SK-N-SH (cell line): ENCODE results near the gene FAM53C. TPM values are rescaled to one million over a fixed set of nuclear protein-coding genes. Genes with fewer than 3 reads are reported as not detected.

ENCODE experiments used
- CTCF ChIA-PET: fragments of 300-600, 350-600 bp; formaldehyde crosslinking; extraction: SDS; loops from one replicate; lab custom pipeline; 2021; lab: Yijun Ruan, JAX
- POLR2A ChIA-PET: fragments of 350-600 bp; sonication (Branson Sonifier 250); formaldehyde crosslinking; extraction: SDS; loops from one replicate; lab custom pipeline; 2020; ENCODE audit warnings: antibody characterized with exemption, inconsistent platforms; lab: Yijun Ruan, JAX
- DNase-seq: peaks from one replicate; pipeline ENCODE4 v3.0.0; 2012
- H2AFZ ChIP-seq: fragments of 200-600 bp; sonication (generic); 2 replicates; pipeline ENCODE4 v1.8.1; 2016; ENCODE audit warnings: antibody characterized with exemption, mild to moderate bottlenecking, low read depth
- H3F3A ChIP-seq: fragments of 200-600 bp; sonication (generic); replicated peaks from 2 replicates; pipeline ENCODE3; 2016; ENCODE audit warnings: antibody characterized with exemption, mild to moderate bottlenecking; ENCODE audit not compliant: insufficient read depth
- H3K27ac ChIP-seq, 2 experiments: fragments of 200-500 bp in 1 of 2; fragments of 200-600 bp in 1 of 2; sonication (Bioruptor generic) in 1 of 2; sonication (generic), shearing (Covaris generic) in 1 of 2; 2 replicates each; pipeline versions ENCODE4 v1.5.1 to v1.6.1; 2014 to 2016; ENCODE audit warnings: low read depth in 2 of 2, inconsistent platforms in 1 of 2, low read length in 1 of 2, mild to moderate bottlenecking in 1 of 2, mixed read lengths in 1 of 2
- H3K27me3 ChIP-seq: fragments of 200-600 bp; sonication (generic), shearing (Covaris generic); 2 replicates; pipeline ENCODE4 v1.6.1; 2016; ENCODE audit warnings: mixed run types; ENCODE audit not compliant: insufficient read depth
- H3K36me3 ChIP-seq, 2 experiments: fragments of 200-500 bp in 1 of 2; fragments of 200-600 bp in 1 of 2; sonication (Bioruptor generic) in 1 of 2; sonication (generic) in 1 of 2; replicated peaks in 1 of 2; 2 replicates each; pipeline versions ENCODE3 to v1.5.1; 2014 to 2016; ENCODE audit warnings: low read length in 1 of 2, mild to moderate bottlenecking in 1 of 2; ENCODE audit not compliant: insufficient read depth in 2 of 2, control insufficient read depth in 1 of 2
- H3K4me1 ChIP-seq, 2 experiments: fragments of 200-500 bp in 1 of 2; fragments of 200-600 bp in 1 of 2; sonication (Bioruptor generic) in 1 of 2; sonication (generic), shearing (Covaris generic) in 1 of 2; 2 replicates each; pipeline versions ENCODE4 v1.5.1 to v1.6.1; 2014 to 2016; ENCODE audit warnings: low read depth in 1 of 2, low read length in 1 of 2, mixed run types in 1 of 2; ENCODE audit not compliant: insufficient read depth in 2 of 2, control insufficient read depth in 1 of 2
- H3K4me2 ChIP-seq: fragments of 200-600 bp; sonication (generic), shearing (Covaris generic); 2 replicates; pipeline ENCODE4 v1.6.1; 2017; ENCODE audit warnings: mixed run types
- H3K4me3 ChIP-seq, 2 experiments: fragments of 200-500 bp in 1 of 2; fragments of 200-600 bp in 1 of 2; sonication (Bioruptor generic) in 1 of 2; sonication (generic), shearing (Covaris generic) in 1 of 2; 2 replicates each; pipeline versions ENCODE4 v1.5.1 to v1.8.1; 2014 to 2016; ENCODE audit warnings: low read depth in 2 of 2, inconsistent platforms in 1 of 2, low read length in 1 of 2, mild to moderate bottlenecking in 1 of 2, mixed read lengths in 1 of 2, moderate library complexity in 1 of 2
- H3K79me2 ChIP-seq: fragments of 200-600 bp; sonication (generic); 2 replicates; pipeline ENCODE4 v1.8.1; 2017; ENCODE audit warnings: mild to moderate bottlenecking; ENCODE audit not compliant: insufficient read depth
- H3K9ac ChIP-seq: fragments of 200-600 bp; sonication (generic); 2 replicates; pipeline ENCODE4 v1.6.1; 2017; ENCODE audit warnings: mixed run types
- H3K9me2 ChIP-seq: fragments of 200-600 bp; sonication (generic); 2 replicates; pipeline ENCODE4 v1.6.1; 2017; ENCODE audit warnings: mixed run types
- H3K9me3 ChIP-seq: fragments of 200-600 bp; sonication (generic); 2 replicates; pipeline ENCODE4 v1.6.1; 2017; ENCODE audit warnings: mixed run types, mild to moderate bottlenecking, moderate library complexity
- H4K20me1 ChIP-seq: fragments of 200-600 bp; sonication (generic); 2 replicates; pipeline ENCODE4 v1.6.1; 2017; ENCODE audit warnings: mild to moderate bottlenecking, mixed run types; ENCODE audit not compliant: insufficient read depth
- CHD2 ChIP-seq: fragments of 150-350 bp; IDR thresholded peaks from 2 replicates; pipeline ENCODE4 v1.6.1; 2018; ENCODE audit warnings: low read length; ENCODE audit not compliant: partially characterized antibody
- ELF1 ChIP-seq: IDR thresholded peaks from 2 replicates; pipeline ENCODE4 v1.4.0; 2012
- EZH2phosphoT487 ChIP-seq: fragments of 200-600 bp; sonication (generic); IDR thresholded peaks from 2 replicates; pipeline ENCODE4 v1.6.1; 2017; ENCODE audit warnings: low read depth, mixed run types, mild to moderate bottlenecking, antibody characterized with exemption, moderate library complexity, borderline replicate concordance
- FOSL2 ChIP-seq: IDR thresholded peaks from 2 replicates; pipeline ENCODE4 v1.4.0; 2012; ENCODE audit warnings: low read depth, mild to moderate bottlenecking, moderate library complexity, borderline replicate concordance
- FOXJ3 ChIP-seq: sonication (generic); formaldehyde crosslinking; IDR thresholded peaks from 2 replicates; pipeline ENCODE4 v1.5.1; 2020; ENCODE audit warnings: mild to moderate bottlenecking, missing genetic modification reagents
- FOXM1 ChIP-seq: IDR thresholded peaks from 2 replicates; pipeline ENCODE4 v1.4.0; 2012; ENCODE audit warnings: low read depth, mild to moderate bottlenecking
- GATA2 ChIP-seq: sonication (generic); formaldehyde crosslinking; IDR thresholded peaks from 2 replicates; pipeline ENCODE4 v1.5.0; 2020; ENCODE audit warnings: mild to moderate bottlenecking, missing genetic modification reagents
- MXI1 ChIP-seq: IDR thresholded peaks from 2 replicates; pipeline ENCODE4 v1.6.1; 2012; ENCODE audit warnings: mild to moderate bottlenecking, low read depth, low read length, improper control_type of control experiment
- RAD21 ChIP-seq: IDR thresholded peaks from 2 replicates; pipeline ENCODE4 v1.6.1; 2012; ENCODE audit warnings: mild to moderate bottlenecking, low read length
- RCOR1 ChIP-seq: fragments of 150-350 bp; IDR thresholded peaks from 2 replicates; pipeline ENCODE4 v1.6.1; 2017; ENCODE audit warnings: antibody characterized with exemption, low read length
- SIN3A ChIP-seq: IDR thresholded peaks from 2 replicates; pipeline ENCODE4 v1.6.1; 2012; ENCODE audit warnings: low read depth, mild to moderate bottlenecking, low read length, moderate library complexity, borderline replicate concordance
- SMC3 ChIP-seq: IDR thresholded peaks from 2 replicates; pipeline ENCODE4 v1.6.1; 2012; ENCODE audit warnings: low read depth, low read length, improper control_type of control experiment
- TAF1 ChIP-seq: IDR thresholded peaks from 2 replicates; pipeline ENCODE4 v1.6.1; 2012; ENCODE audit warnings: low read depth, mild to moderate bottlenecking, low read length, moderate library complexity, borderline replicate concordance
- TEAD4 ChIP-seq: IDR thresholded peaks from 2 replicates; pipeline ENCODE4 v1.4.0; 2012; ENCODE audit warnings: mild to moderate bottlenecking, borderline replicate concordance; ENCODE audit not compliant: insufficient read depth
- YY1 ChIP-seq: IDR thresholded peaks from 2 replicates; pipeline ENCODE4 v1.4.0; 2012; ENCODE audit warnings: low read depth, mild to moderate bottlenecking
- WGBS: methylation state at CpG from one replicate; pipeline ENCODE4 v1.1.6; 2017; ENCODE audit warnings: low lambda C conversion rate; 5-methylcytosine and 5-hydroxymethylcytosine counted together
- polyA plus RNA-seq, 3 experiments: library from polyadenylated mRNA; depleted of rRNA; stranded (reverse); fragments of >200 nt; gene quantifications; 2 replicates each; pipeline ENCODE4 v1.2.3, GENCODE V29; 2012
- TF ChIP-seq, protein P1 (sequence below): fragments of 200-600 bp; sonication (generic); IDR thresholded peaks from 2 replicates; pipeline ENCODE4 v1.6.1; 2017; ENCODE audit warnings: antibody characterized with exemption, mild to moderate bottlenecking, moderate library complexity
- TF ChIP-seq, protein P2 (sequence below): IDR thresholded peaks from 2 replicates; pipeline ENCODE4; 2012
- TF ChIP-seq, protein P3 (sequence below): fragments of 150-350 bp; IDR thresholded peaks from 2 replicates; pipeline ENCODE4 v1.6.1; 2016; ENCODE audit warnings: mild to moderate bottlenecking, low read depth, low read length
- TF ChIP-seq, protein P4 (sequence below): IDR thresholded peaks from 2 replicates; pipeline ENCODE4 v1.4.0; 2012; ENCODE audit warnings: low read depth, borderline replicate concordance

FAM53C gene
- polyA plus RNA-seq, 1 of the 3 experiments (the other 2 are of a cell fraction), result 14.5 TPM

DNA sequence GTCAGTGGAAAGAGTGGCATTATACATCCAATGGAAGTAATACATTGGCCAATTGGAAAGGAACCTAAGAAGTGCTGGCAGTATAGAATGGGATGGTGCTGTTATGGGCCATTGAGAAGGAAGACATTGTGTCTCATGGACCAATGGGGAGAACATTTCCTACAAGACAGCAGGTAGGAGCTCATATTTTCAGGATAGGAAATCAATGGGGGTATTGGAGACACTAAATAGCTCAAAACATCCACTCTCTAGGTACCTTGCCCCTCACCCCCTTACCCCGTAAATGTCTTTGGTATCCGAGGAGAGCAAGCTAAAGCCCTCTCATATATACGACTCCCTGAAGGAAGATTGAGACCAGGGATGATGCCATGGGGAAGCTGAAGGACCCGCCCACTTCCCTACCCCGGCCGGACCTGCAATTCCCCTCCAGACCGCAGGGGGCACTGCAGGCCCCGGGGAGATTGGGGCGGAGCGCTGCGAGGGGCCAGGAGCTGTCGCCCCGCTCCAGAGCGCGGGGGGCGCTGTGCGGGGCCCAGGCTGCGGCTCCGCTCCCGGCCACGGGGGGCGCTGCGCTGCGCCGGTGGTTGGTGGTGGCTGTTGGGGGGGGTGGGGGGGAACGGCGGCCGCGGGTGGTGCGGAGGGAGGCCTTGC is 14.1 kb downstream of the FAM53C start, which contains the start of gene KDM3B (continued):
- TF ChIP-seq FOSL2 (no peak), SMC3 (0 out of 2 replicates have a peak, but pooled peaks have one; percentile 4), MXI1 (no peak), EZH2phosphoT487 (no peak), RCOR1 (peak; percentile 61; the same call in 1 of the 2 replicates), YY1 (no peak), RAD21 (peak; percentile 18; the same call in 1 of the 2 replicates), TAF1 (peak; percentile 68; the same call in 1 of the 2 replicates)
- TF ChIP-seq, protein P1, sequence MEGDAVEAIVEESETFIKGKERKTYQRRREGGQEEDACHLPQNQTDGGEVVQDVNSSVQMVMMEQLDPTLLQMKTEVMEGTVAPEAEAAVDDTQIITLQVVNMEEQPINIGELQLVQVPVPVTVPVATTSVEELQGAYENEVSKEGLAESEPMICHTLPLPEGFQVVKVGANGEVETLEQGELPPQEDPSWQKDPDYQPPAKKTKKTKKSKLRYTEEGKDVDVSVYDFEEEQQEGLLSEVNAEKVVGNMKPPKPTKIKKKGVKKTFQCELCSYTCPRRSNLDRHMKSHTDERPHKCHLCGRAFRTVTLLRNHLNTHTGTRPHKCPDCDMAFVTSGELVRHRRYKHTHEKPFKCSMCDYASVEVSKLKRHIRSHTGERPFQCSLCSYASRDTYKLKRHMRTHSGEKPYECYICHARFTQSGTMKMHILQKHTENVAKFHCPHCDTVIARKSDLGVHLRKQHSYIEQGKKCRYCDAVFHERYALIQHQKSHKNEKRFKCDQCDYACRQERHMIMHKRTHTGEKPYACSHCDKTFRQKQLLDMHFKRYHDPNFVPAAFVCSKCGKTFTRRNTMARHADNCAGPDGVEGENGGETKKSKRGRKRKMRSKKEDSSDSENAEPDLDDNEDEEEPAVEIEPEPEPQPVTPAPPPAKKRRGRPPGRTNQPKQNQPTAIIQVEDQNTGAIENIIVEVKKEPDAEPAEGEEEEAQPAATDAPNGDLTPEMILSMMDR, result peak; percentile 99

DNA sequence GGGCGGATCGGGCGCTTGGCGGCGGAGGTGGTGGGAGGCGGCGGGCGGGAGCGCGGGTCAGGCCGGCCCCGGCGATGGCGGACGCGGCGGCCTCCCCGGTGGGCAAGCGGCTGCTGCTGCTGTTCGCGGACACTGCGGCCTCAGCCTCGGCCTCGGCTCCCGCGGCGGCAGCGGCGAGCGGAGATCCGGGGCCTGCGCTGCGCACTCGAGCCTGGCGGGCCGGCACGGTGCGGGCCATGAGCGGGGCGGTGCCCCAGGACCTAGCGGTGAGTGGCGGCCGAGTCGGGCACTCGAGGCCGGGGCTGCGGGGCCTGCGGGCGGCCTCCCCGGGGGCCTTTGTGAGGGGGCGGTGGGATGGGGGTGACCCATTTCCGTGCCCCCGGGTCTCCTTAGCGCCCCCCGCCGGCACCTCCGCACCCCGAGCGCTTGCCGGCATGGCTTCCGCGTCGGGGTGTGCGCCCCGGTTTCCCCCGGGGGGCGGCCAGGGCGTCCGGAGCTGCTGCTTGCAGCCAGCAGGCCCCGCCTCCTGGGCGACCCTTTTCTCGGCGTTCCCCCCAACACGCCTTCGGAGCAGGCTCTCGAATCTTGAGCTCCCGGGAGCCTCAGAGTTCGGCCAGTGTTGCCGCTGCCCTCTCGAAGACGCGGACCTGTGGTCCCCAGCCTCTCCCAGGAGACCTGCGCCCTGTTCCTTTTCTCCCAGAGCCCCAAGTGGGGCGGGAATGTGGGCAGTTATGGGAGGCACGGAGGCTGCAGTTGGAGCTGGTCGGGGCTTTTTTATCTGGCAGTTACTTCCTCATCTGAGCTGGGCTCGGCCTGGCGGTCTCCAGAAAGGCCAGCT is 14.9 kb downstream of the FAM53C start:
- ChIA-PET CTCF (interaction anchor here (0.6 to 8.9 kb wide), 79 partner anchors 9 to 465 kb away, joined by 3 to 239 read pairs (median 5); partner anchors contain the start of genes CDC23, CDC25C, ETF1 and FAM53C), POLR2A (interaction anchor here (0.7 to 3.0 kb wide), 10 partner anchors 10 to 175 kb away, joined by 3 to 44 read pairs (median 4); partner anchors contain the start of genes CDC23, CDC25C, FAM53C and REEP2)
- Histone ChIP-seq H3K9ac (peak overlapping the region; percentile 97), H3F3A (peaks cover 53% of the 10 kb centered on the region), H3K27ac (peak overlapping the region; percentile 81 to 84), H3K27me3 (no peaks in the 10 kb centered on the region), H3K9me2 (no peaks in the 10 kb centered on the region), H3K9me3 (no peaks in the 10 kb centered on the region), H2AFZ (peak overlapping the region; percentile 77; the same call in 1 of the 2 replicates), H3K79me2 (peaks cover 50% of the 10 kb centered on the region), H3K4me2 (peak overlapping the region; percentile 81), H3K4me3 (peak overlapping the region; percentile 81 to 92), H3K36me3 (peaks cover 17 to 19% of the 10 kb centered on the region in 2 experiments), H4K20me1 (peaks cover 46% of the 10 kb centered on the region), H3K4me1 (peaks cover 7 to 9% of the 10 kb centered on the region in 2 experiments; a peak in 3 of 4 replicates)
- peak; percentile 81 for DNase-seq
- 2% methylated on average over 37 of the region's 88 CpGs for WGBS
- TF ChIP-seq, protein P2, sequence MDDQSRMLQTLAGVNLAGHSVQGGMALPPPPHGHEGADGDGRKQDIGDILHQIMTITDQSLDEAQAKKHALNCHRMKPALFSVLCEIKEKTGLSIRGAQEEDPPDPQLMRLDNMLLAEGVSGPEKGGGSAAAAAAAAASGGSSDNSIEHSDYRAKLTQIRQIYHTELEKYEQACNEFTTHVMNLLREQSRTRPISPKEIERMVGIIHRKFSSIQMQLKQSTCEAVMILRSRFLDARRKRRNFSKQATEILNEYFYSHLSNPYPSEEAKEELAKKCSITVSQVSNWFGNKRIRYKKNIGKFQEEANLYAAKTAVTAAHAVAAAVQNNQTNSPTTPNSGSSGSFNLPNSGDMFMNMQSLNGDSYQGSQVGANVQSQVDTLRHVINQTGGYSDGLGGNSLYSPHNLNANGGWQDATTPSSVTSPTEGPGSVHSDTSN, result no peak
- TF ChIP-seq SIN3A (0 out of 2 replicates have a peak, but pooled peaks have one; percentile 23), TEAD4 (no peak), FOXM1 (peak; percentile 11; the same call in 1 of the 2 replicates), RAD21 (no peak), MXI1 (peak; percentile 68), ELF1 (no peak), SMC3 (no peak), GATA2 (no peak), CHD2 (no peak), TAF1 (peak; percentile 6; the same call in 1 of the 2 replicates), RCOR1 (no peak), FOXJ3 (CRISPR knock-in tag) (no peak), YY1 (peak; percentile 44; the same call in 1 of the 2 replicates)
- TF ChIP-seq, protein P3, sequence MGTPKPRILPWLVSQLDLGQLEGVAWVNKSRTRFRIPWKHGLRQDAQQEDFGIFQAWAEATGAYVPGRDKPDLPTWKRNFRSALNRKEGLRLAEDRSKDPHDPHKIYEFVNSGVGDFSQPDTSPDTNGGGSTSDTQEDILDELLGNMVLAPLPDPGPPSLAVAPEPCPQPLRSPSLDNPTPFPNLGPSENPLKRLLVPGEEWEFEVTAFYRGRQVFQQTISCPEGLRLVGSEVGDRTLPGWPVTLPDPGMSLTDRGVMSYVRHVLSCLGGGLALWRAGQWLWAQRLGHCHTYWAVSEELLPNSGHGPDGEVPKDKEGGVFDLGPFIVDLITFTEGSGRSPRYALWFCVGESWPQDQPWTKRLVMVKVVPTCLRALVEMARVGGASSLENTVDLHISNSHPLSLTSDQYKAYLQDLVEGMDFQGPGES, result no peak
- TF ChIP-seq, protein P1, result peak; percentile 43
- TF ChIP-seq, protein P4, sequence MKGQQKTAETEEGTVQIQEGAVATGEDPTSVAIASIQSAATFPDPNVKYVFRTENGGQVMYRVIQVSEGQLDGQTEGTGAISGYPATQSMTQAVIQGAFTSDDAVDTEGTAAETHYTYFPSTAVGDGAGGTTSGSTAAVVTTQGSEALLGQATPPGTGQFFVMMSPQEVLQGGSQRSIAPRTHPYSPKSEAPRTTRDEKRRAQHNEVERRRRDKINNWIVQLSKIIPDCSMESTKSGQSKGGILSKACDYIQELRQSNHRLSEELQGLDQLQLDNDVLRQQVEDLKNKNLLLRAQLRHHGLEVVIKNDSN, result no peak
